ENCODE data around the gene CELF5.

Gene CELF5

DNA sequence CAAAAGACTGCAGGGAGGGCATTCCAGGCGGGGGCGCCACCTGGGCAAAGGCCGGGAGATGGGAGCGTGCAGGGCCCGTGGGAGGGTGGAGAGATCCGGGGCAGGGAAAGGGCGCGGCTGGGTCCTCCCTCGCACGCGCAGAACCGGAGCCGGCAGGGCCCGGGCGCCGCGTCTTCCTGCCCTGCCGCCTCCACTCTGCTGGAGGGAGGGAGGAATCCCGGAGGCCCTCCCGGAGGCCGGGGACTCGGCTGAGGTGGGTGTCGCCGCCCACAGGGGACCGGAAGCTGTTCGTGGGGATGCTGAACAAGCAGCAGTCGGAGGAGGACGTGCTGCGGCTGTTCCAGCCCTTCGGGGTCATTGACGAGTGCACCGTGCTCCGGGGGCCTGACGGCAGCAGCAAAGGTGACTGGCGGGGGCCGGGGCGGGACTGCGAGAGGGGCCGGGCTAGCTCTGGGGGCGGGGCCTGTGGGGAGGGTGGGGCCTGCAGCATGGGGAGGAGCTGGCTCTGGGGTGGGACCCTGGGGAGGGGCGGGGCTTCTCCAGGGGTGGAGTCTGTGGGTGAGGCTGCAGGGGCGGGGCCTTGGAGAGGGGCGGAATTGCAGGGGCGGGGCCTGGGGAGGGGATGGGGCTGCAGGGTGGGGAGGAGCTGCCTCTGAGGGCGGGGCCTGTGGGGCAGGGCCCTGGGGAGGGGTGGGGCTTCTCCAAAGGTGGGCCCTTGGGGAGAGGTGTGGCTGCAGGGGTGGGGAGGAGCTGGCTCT, 51.3 kb downstream of the CELF5 start (continued):
- TF ChIP-seq ZNF223 (tag by site-specific recombination; IDR thresholded peaks at IDR 0.05) (no peak), MEIS1 (CRISPR knock-in tag; IDR thresholded peaks at IDR 0.05; ENCODE audit: borderline replicate concordance) (no peak), ZNF121 (tag by site-specific recombination; IDR thresholded peaks at IDR 0.05) (no peak), ZNF214 (tag by site-specific recombination; IDR thresholded peaks at IDR 0.05; ENCODE audit: borderline replicate concordance) (no peak), ZNF785 (tag by site-specific recombination; IDR thresholded peaks at IDR 0.05) (no peak), RBAK (tag by site-specific recombination; IDR thresholded peaks at IDR 0.05) (no peak), ZNF362 (tag by site-specific recombination; IDR thresholded peaks at IDR 0.05) (no peak), ZNF549 (tag by site-specific recombination; IDR thresholded peaks at IDR 0.05) (no peak), ZNF239 (tag by site-specific recombination; IDR thresholded peaks at IDR 0.05) (no peak), WT1 (tag by site-specific recombination; IDR thresholded peaks at IDR 0.05) (peak; percentile 34; the same call in 1 of the 2 replicates), ZNF704 (tag by site-specific recombination; IDR thresholded peaks at IDR 0.05) (no peak), BCL11A (tag by site-specific recombination; IDR thresholded peaks at IDR 0.05; ENCODE audit: low read depth) (no peak), ZSCAN18 (tag by site-specific recombination; IDR thresholded peaks at IDR 0.05) (no peak), ZNF48 (tag by site-specific recombination; IDR thresholded peaks at IDR 0.05) (no peak), ZNF610 (tag by site-specific recombination; IDR thresholded peaks at IDR 0.05; ENCODE audit: borderline replicate concordance) (0 out of 2 replicates have a peak, but pooled peaks have one; percentile 39)
- TF ChIP-seq, protein P1, sequence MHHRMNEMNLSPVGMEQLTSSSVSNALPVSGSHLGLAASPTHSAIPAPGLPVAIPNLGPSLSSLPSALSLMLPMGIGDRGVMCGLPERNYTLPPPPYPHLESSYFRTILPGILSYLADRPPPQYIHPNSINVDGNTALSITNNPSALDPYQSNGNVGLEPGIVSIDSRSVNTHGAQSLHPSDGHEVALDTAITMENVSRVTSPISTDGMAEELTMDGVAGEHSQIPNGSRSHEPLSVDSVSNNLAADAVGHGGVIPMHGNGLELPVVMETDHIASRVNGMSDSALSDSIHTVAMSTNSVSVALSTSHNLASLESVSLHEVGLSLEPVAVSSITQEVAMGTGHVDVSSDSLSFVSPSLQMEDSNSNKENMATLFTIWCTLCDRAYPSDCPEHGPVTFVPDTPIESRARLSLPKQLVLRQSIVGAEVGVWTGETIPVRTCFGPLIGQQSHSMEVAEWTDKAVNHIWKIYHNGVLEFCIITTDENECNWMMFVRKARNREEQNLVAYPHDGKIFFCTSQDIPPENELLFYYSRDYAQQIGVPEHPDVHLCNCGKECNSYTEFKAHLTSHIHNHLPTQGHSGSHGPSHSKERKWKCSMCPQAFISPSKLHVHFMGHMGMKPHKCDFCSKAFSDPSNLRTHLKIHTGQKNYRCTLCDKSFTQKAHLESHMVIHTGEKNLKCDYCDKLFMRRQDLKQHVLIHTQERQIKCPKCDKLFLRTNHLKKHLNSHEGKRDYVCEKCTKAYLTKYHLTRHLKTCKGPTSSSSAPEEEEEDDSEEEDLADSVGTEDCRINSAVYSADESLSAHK (tag by site-specific recombination; IDR thresholded peaks at IDR 0.05) = no peak
- TF ChIP-seq, protein P2, sequence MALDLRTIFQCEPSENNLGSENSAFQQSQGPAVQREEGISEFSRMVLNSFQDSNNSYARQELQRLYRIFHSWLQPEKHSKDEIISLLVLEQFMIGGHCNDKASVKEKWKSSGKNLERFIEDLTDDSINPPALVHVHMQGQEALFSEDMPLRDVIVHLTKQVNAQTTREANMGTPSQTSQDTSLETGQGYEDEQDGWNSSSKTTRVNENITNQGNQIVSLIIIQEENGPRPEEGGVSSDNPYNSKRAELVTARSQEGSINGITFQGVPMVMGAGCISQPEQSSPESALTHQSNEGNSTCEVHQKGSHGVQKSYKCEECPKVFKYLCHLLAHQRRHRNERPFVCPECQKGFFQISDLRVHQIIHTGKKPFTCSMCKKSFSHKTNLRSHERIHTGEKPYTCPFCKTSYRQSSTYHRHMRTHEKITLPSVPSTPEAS (tag by site-specific recombination; IDR thresholded peaks at IDR 0.05) = peak; percentile 21; the same call in 1 of the 2 replicates

GRCh38 chr19:3276341-3276799, 51.9 kb downstream of the CELF5 start:
- Histone ChIP-seq H3K4me1 (ENCODE audit: control insufficient read depth, insufficient read depth, low read length) (no peaks in the 10 kb centered on the region), H3K9me3 (ENCODE audit: control insufficient read depth, insufficient read depth, low read depth, low read length) (no peaks in the 10 kb centered on the region), H3K36me3 (ENCODE audit: control insufficient read depth in 2 of 2, insufficient read depth in 1 of 2, low read length in 2 of 2) (no peaks in the 10 kb centered on the region), H3K4me3 (ENCODE audit: low read depth, low read length) (peak overlapping the region; percentile 16; the same call in 1 of the 2 replicates), H3K27ac (ENCODE audit: extremely low read depth, low read depth, low read length) (no peak overlapping the region)
- POLR2A ChIA-PET = interaction anchor here (0.5 to 2.9 kb wide), 17 partner anchors 8 to 690 kb away, joined by 3 to 60 read pairs (median 4); partner anchors contain the start of genes DOHH and ZNF57
- CTCF ChIA-PET = interaction anchor here (0.6 to 2.1 kb wide), 10 partner anchors 8 to 388 kb away, joined by 3 to 28 read pairs (median 5); partner anchors contain the start of gene CELF5
- no peak for TF ChIP-seq ATF2 (tag by site-specific recombination; IDR thresholded peaks at IDR 0.05; ENCODE audit: low read depth)
- TF ChIP-seq, protein P3, sequence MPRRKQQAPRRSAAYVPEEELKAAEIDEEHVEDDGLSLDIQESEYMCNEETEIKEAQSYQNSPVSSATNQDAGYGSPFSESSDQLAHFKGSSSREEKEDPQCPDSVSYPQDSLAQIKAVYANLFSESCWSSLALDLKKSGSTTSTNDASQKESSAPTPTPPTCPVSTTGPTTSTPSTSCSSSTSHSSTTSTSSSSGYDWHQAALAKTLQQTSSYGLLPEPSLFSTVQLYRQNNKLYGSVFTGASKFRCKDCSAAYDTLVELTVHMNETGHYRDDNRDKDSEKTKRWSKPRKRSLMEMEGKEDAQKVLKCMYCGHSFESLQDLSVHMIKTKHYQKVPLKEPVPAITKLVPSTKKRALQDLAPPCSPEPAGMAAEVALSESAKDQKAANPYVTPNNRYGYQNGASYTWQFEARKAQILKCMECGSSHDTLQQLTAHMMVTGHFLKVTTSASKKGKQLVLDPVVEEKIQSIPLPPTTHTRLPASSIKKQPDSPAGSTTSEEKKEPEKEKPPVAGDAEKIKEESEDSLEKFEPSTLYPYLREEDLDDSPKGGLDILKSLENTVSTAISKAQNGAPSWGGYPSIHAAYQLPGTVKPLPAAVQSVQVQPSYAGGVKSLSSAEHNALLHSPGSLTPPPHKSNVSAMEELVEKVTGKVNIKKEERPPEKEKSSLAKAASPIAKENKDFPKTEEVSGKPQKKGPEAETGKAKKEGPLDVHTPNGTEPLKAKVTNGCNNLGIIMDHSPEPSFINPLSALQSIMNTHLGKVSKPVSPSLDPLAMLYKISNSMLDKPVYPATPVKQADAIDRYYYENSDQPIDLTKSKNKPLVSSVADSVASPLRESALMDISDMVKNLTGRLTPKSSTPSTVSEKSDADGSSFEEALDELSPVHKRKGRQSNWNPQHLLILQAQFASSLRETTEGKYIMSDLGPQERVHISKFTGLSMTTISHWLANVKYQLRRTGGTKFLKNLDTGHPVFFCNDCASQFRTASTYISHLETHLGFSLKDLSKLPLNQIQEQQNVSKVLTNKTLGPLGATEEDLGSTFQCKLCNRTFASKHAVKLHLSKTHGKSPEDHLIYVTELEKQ (tag by site-specific recombination; IDR thresholded peaks at IDR 0.05; ENCODE audit: borderline replicate concordance) = no peak
- no peak for TF ChIP-seq ZFP37 (tag by site-specific recombination; IDR thresholded peaks at IDR 0.05)
- TF ChIP-seq ZFP3 (tag by site-specific recombination; IDR thresholded peaks at IDR 0.05; ENCODE audit: low read depth) = no peak
- TF ChIP-seq ZNF555 (tag by site-specific recombination; conservative IDR thresholded peaks at IDR 0.05) = no peak
